Suprapubic skin (tissue), 3 donors: Measurements from ENCODE around the gene KPNA2.
"Not testable (repeated sequence)": the region's sequence is repeated elsewhere in the genome, so short reads cannot be mapped to it uniquely, and the experiment has no call there.

Experiments
- CTCF ChIP-seq, 2 donors: fragments of 200-600 bp in 1 of 2; fragments of 450-650 bp in 1 of 2; sonication (generic) in 1 of 2; IDR thresholded peaks; one replicate each; pipeline ENCODE4 v1.5.1; 2016 to 2019; ENCODE audit warnings: antibody characterized with exemption in 2 of 2, mild to moderate bottlenecking in 1 of 2, moderate library complexity in 1 of 2
- POLR2AphosphoS5 ChIP-seq, 3 donors: sonication (generic); formaldehyde crosslinking; IDR thresholded peaks; one replicate each; pipeline ENCODE4 v1.6.1; 2017; ENCODE audit warnings: antibody characterized with exemption in 3 of 3

GRCh38 chr17:68086666-68087065 is 51.1 kb downstream of the KPNA2 start:
- not testable (repeated sequence) for TF ChIP-seq CTCF, POLR2AphosphoS5 (IDR thresholded peaks at IDR 0.05)
